Activated CD8-positive, alpha-beta T cell treated with anti-CD3 and anti-CD28 coated beads for 36 hours (primary cell): ENCODE measurements around the gene CFAP410. TPM values are rescaled to one million over a fixed set of nuclear protein-coding genes. Genes with fewer than 3 reads are reported as not detected.

Experiments
- ATAC-seq: fragments of 200-7000 bp; cut with Tn5 transposase; one replicate; pipeline ENCODE4 v1.10.0; 2021; ENCODE audit warnings: mild to moderate bottlenecking, moderate library complexity
- CTCF ChIA-PET: fragments of 350-600 bp; sonication (Branson Sonifier 250); formaldehyde crosslinking; loops from one replicate; lab custom pipeline; 2021; ENCODE audit warnings: antibody characterized with exemption; lab: Charles Lee
- POLR2A ChIA-PET: fragments of 350-600 bp; sonication (Branson Sonifier 250); formaldehyde crosslinking; loops from one replicate; lab custom pipeline; 2021; ENCODE audit warnings: antibody characterized with exemption; lab: Charles Lee
- DNase-seq: peaks from one replicate; pipeline ENCODE4 v3.0.0-alpha.2; 2020
- H3K27ac Mint-ChIP-seq: one replicate; pipeline ENCODE4 v1.8.0; 2021; ENCODE audit warnings: mild to moderate bottlenecking, mixed read lengths
- H3K27me3 Mint-ChIP-seq: one replicate; pipeline ENCODE4 v1.8.0; 2021; ENCODE audit warnings: mixed read lengths
- H3K36me3 Mint-ChIP-seq: one replicate; pipeline ENCODE4 v1.8.0; 2021; ENCODE audit warnings: low read depth, mixed read lengths
- H3K4me1 Mint-ChIP-seq: one replicate; pipeline ENCODE4 v1.8.0; 2021; ENCODE audit warnings: low read depth, mixed read lengths
- H3K4me3 Mint-ChIP-seq: one replicate; pipeline ENCODE4 v1.8.0; 2021; ENCODE audit warnings: mild to moderate bottlenecking, moderate library complexity, mixed read lengths
- H3K9me3 Mint-ChIP-seq: one replicate; pipeline ENCODE4 v1.8.0; 2021; ENCODE audit warnings: mixed read lengths
- intact Hi-C: fragments of 100-400 bp; cut with micrococcal nuclease; formaldehyde crosslinking; loops from one replicate; pipeline ENCODE4 v1.10.0; 2022
- total RNA-seq, 2 experiments: library from RNA; stranded (reverse); gene quantifications; one replicate each; pipeline ENCODE4 v1.2.3, GENCODE V29; 2021
- TF ChIP-seq, protein P1 (sequence below): fragments of 200-600 bp; IDR thresholded peaks from one replicate; pipeline ENCODE4 v1.8.0; 2022; ENCODE audit warnings: antibody characterized with exemption, mild to moderate bottlenecking

CFAP410 gene
- total RNA-seq, 2 experiments from 2014 or later = 17.2 TPM

DNA sequence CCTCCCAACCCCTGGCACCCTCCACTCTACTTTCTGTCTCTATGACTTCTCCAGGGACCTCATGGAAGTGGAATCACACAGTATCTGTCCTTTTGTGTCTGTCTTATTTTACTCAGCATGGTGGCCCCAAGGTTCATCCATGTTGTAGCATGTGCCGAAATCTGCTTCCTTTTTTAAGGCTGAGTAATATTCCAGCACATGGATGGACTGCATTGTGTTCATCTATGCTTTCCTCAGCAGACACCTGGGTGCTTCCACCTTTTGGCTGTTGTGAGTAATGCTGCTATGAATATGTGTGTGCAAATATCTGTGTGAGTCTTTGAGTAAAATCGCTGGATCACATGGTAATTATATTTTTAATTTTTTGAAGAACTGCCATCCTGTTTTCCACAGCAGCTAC is 40.9 kb downstream of the CFAP410 start:
- ATAC-seq (no peak), DNase-seq (peak; percentile 26)
- CTCF ChIA-PET = interaction anchor here (0.7 to 1.9 kb wide), 14 partner anchors 11 to 405 kb away, joined by 3 to 9 read pairs (median 3); no protein-coding TSS in a partner anchor
- POLR2A ChIA-PET = interaction anchor here (1.2 kb wide), 1 partner anchor 57 kb away, joined by 4 read pairs; no protein-coding TSS in a partner anchor
- Mint-ChIP-seq H3K27me3 (no peaks in the 10 kb centered on the region), H3K27ac (peak overlapping the region; percentile 63), H3K4me1 (peaks cover 50% of the 10 kb centered on the region), H3K9me3 (no peaks in the 10 kb centered on the region), H3K4me3 (peak overlapping the region; percentile 33), H3K36me3 (peaks cover 9% of the 10 kb centered on the region)
- TF ChIP-seq, protein P1, sequence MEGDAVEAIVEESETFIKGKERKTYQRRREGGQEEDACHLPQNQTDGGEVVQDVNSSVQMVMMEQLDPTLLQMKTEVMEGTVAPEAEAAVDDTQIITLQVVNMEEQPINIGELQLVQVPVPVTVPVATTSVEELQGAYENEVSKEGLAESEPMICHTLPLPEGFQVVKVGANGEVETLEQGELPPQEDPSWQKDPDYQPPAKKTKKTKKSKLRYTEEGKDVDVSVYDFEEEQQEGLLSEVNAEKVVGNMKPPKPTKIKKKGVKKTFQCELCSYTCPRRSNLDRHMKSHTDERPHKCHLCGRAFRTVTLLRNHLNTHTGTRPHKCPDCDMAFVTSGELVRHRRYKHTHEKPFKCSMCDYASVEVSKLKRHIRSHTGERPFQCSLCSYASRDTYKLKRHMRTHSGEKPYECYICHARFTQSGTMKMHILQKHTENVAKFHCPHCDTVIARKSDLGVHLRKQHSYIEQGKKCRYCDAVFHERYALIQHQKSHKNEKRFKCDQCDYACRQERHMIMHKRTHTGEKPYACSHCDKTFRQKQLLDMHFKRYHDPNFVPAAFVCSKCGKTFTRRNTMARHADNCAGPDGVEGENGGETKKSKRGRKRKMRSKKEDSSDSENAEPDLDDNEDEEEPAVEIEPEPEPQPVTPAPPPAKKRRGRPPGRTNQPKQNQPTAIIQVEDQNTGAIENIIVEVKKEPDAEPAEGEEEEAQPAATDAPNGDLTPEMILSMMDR = no peak
- intact Hi-C loops = no loop called here

DNA sequence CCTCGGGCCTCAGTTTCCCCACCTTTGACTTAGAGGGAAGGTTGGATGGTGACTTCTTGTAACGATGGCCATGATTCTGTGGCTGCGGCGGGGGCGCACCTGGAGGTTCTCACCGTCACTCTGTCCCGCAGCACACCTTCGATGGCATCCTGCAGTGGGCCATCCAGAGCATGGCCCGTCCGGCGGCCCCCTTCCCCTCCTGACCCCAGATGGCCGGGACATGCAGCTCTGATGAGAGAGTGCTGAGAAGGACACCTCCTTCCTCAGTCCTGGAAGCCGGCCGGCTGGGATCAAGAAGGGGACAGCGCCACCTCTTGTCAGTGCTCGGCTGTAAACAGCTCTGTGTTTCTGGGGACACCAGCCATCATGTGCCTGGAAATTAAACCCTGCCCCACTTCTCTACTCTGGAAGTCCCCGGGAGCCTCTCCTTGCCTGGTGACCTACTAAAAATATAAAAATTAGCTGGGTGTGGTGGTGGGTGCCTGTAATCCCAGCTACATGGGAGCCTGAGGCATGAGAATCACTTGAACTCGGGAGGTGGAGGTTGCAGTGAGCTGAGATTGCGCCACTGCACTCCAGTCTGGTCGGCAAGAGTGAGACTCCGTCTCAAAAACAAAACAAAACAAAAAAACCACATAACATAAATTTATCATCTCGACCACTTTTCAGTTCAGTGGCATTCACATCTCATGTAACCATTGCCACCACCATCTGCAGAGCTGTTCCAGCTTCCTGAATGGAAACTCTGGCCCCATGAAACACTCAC is 41.5 kb downstream of the CFAP410 start:
- peak overlapping the region; percentile 33 for H3K4me3 Mint-ChIP-seq
- no peaks in the 10 kb centered on the region for H3K27me3 Mint-ChIP-seq
- peaks cover 9% of the 10 kb centered on the region for H3K36me3 Mint-ChIP-seq
- POLR2A ChIA-PET = interaction anchor here (0.9 to 1.2 kb wide), 3 partner anchors 13 to 234 kb away, joined by 3 to 4 read pairs (median 3); no protein-coding TSS in a partner anchor
- H3K9me3 Mint-ChIP-seq = no peaks in the 10 kb centered on the region
- intact Hi-C loops = no loop called here
- H3K27ac Mint-ChIP-seq = peak overlapping the region; percentile 63
- CTCF ChIA-PET = interaction anchor here (0.7 to 1.9 kb wide), 14 partner anchors 10 to 404 kb away, joined by 3 to 9 read pairs (median 3); no protein-coding TSS in a partner anchor
- ATAC-seq (peak; percentile 43), DNase-seq (peak; percentile 85)
- peaks cover 45% of the 10 kb centered on the region for H3K4me1 Mint-ChIP-seq
- TF ChIP-seq, protein P1 = peak; percentile 76

DNA sequence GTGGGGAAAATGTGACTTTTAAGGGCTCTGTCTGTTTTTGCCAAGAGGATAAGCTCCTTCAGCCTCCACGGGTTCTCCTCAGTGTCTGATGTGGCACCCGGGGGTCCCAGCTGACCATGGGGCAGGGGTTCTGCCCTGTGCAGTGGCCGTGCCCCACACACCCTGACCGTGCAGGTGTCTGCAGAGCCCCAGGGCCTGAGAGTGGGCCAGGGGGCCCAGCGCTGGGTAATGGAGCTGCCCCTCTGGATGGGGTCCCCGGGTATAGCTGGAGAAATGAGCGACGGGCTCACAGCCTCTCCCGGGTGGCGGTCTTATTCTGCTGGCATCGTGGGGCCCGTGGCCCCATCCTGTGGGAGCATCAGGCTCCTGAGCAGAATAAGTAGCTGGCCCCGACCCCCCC is 42.3 kb downstream of the CFAP410 start:
- no peaks in the 10 kb centered on the region for H3K9me3 Mint-ChIP-seq
- ChIA-PET CTCF (interaction anchor here (0.6 to 1.9 kb wide), 4 partner anchors 19 to 250 kb away, joined by 3 to 9 read pairs (median 6); no protein-coding TSS in a partner anchor), POLR2A (interaction anchor here (0.9 to 1.0 kb wide), 2 partner anchors 13 to 234 kb away, joined by 3 read pairs; no protein-coding TSS in a partner anchor)
- peaks cover 7% of the 10 kb centered on the region for H3K36me3 Mint-ChIP-seq
- no peak overlapping the region for H3K27ac Mint-ChIP-seq
- no peaks in the 10 kb centered on the region for H3K27me3 Mint-ChIP-seq
- TF ChIP-seq, protein P1 = no peak
- DNase-seq (no peak), ATAC-seq (no peak)
- peaks cover 37% of the 10 kb centered on the region for H3K4me1 Mint-ChIP-seq
- intact Hi-C loops = no loop called here
- H3K4me3 Mint-ChIP-seq = no peak overlapping the region

DNA sequence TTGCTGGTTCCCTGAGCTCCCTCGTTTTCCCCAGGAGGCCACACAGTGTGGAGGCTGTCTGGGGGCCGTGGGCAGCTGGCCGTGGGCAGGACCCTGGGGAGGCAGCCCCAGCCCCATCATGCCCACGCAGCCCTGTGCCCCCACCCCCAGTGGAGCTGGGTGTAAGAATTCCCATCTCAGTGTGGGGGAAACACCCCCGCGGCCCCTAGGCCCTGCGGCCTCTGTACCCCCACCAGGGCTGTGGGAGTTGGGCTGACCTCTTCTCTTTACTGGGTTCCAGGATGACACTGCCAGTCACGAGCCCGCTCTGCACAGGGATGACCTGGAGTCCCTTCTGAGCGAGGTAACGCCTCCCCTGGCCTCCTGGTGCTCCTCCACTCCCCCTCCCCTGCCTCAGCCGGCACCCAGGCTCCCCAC is 43.1 kb downstream of the CFAP410 start:
- TF ChIP-seq, protein P1 = no peak
- intact Hi-C loops = no loop called here
- no peak overlapping the region for H3K27ac Mint-ChIP-seq
- POLR2A ChIA-PET = interaction anchor here (0.6 kb wide), 1 partner anchor 42 kb away, joined by 3 read pairs; no protein-coding TSS in a partner anchor
- peaks cover 31% of the 10 kb centered on the region for H3K4me1 Mint-ChIP-seq
- DNase-seq (no peak), ATAC-seq (no peak)
- H3K9me3 Mint-ChIP-seq = no peaks in the 10 kb centered on the region
- no peaks in the 10 kb centered on the region for H3K27me3 Mint-ChIP-seq
- H3K36me3 Mint-ChIP-seq = peaks cover 7% of the 10 kb centered on the region
- CTCF ChIA-PET = no interaction called here
- no peak overlapping the region for H3K4me3 Mint-ChIP-seq

DNA sequence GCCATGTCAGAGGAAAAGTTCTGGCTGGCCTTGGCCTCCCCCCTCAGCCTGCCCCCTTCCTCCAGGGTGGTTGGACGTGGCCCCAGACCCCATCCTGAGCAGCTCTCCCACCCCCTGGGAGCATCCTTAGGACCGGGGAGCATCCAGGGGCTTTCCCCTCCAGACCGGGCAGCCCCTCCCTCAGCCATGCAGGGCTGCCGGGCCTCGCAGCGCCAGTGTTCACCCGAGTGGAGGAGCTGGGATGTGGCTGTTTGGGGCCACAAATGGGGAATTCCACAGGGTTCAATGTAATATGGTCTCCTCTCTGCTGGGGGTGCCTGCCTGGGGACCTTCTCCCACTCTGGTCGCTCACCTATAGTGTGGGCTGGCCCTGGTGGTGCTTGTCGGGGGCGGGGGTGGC is 43.5 kb downstream of the CFAP410 start:
- Mint-ChIP-seq H3K36me3 (peaks cover 4% of the 10 kb centered on the region), H3K9me3 (no peaks in the 10 kb centered on the region), H3K27ac (no peak overlapping the region), H3K4me1 (peaks cover 27% of the 10 kb centered on the region), H3K27me3 (no peaks in the 10 kb centered on the region), H3K4me3 (no peak overlapping the region)
- ChIA-PET POLR2A (interaction anchor here (0.6 kb wide), 1 partner anchor 43 kb away, joined by 3 read pairs; no protein-coding TSS in a partner anchor), CTCF (interaction anchor here (1.1 kb wide), 1 partner anchor 41 kb away, joined by 4 read pairs; no protein-coding TSS in a partner anchor)
- intact Hi-C loops = no loop called here
- peak; percentile 23 for DNase-seq
- no peak for ATAC-seq
- TF ChIP-seq, protein P1 = no peak
